ENCODE measurements around the gene USP36.

USP36 gene

DNA sequence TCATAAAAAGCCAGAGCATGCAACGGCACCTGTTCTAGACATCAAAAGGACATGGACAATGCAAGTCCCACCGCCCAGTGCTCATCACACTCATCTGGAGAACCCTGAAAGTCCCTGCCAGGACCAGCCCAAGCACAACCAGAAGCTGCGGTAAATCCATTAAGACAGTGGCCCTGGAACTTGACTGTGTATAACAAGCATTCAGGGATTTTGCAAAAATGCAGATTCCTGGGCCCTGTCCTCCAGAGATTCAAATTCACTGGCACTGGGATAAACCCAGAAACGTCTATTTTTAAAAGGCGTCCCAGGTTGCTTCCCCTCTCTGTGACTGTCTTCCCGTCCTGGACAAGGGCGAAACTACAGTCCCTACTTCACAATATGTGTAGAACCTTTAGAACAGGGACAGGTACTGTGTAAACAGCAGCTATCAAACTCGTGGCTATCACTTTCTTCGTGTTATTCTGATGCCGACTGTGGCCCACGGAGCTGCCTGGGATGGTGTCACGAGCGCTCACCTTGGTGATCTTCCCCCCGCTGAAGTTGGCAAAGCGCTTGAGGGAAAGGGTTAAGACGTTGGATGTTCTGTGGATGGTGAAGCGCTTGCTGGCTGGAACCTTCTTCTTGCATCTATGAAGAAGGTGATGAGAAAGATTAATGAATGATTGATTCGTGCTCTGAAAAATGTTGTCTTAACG is 22.3 kb downstream of the USP36 start:
- DNase-seq (ENCODE audit: low read depth in 1 of 2, low spot score in 1 of 2) = no peak

DNA sequence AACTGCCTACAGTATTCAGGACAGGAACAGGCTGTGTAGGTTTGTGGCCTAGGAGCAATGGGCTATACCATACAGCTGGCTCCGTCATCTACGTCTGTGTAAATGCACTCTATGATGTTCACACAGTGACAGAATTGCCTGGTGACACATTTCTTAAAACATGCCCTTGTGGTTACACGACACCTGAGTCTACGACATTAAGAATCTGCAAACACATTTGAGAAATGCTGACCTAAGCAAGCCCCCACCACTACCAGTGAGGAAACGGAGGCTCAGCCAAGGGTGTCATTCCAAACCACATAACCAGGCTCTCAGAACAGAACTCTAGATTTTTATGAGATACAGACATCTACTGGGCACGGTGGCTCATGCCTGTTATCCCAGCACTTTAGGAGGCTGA is 23.5 kb downstream of the USP36 start:
- DNase-seq (ENCODE audit: low read depth in 1 of 2, low spot score in 1 of 2) = peak; percentile 27 to 66

DNA sequence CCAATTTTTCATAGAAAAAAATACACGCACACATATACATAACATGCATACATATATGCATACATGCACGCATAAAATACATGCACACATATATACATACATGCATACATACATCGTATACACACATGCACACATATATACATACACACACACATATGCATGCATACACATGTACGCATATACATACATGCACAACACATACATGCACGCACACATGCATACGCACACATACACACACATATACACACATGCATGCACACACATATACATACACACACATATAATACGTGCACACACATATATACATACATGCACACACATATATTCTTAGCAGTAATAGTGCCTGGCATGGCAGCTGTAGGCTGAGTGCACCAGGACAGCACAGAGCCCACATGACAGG is 24.9 kb downstream of the USP36 start:
- no peak for DNase-seq (ENCODE audit: low read depth in 1 of 2, low spot score in 1 of 2)

DNA sequence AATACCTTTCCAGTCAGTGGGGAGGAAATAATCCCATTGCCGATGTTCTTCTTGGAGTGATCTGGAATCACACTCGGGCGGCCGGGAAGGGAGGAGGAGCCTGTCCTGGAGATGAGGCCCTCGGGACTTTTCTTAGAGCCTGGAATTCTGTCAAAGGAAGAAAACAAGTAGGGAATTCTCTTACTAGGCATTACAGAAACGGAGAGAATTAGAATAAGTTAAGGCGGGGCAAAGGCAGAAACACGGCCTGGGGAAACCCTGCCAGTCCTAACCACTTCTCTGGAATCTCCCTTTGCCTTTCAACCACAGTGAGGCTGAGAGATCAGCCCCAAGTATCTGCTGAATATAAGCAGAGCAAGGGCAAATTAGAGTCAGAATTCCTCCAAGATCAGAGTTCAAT is 27.8 kb downstream of the USP36 start:
- no peak for DNase-seq (ENCODE audit: low read depth in 1 of 2, low spot score in 1 of 2)

DNA sequence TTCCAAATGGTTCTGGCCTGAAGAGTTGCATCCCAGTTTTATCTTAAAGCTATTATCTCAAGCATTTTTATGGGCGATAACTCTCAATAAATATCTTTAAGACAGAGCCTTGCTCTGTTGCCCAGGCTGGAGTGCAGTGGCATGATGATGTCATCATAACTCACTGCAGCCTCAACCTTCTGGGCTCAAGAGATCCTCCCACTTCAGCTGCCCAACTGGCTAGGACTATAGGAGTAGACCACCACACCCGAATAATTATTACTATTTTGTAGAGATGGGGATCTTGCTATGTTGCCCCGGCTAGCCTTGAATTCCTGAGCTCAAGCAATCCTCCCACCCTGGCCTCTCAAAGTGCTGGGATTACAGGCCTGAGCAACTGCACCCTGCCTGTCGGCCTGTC is 32.5 kb downstream of the USP36 start:
- DNase-seq (ENCODE audit: low read depth in 1 of 2, low spot score in 1 of 2) = no peak

DNA sequence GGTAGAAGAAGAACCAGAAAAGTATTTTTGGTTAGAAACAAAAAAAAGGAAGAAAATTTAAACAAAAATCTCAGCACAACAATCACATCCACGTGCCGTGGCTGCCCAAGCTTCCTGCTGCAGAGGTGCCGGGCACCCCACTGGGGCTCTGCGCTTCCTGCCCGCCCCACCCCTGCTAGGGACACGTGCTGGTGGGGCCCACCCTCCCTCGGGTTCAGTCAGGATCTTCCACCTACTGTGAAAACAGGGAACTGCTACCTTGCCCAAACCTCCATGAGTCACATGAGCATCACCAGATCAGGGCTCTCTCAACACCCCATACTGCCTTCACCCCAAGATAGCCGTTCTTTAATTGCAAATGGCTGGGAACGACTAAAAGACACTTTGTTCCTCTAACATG is 34.2 kb downstream of the USP36 start:
- DNase-seq (ENCODE audit: low read depth in 1 of 2, low spot score in 1 of 2) = no peak

DNA sequence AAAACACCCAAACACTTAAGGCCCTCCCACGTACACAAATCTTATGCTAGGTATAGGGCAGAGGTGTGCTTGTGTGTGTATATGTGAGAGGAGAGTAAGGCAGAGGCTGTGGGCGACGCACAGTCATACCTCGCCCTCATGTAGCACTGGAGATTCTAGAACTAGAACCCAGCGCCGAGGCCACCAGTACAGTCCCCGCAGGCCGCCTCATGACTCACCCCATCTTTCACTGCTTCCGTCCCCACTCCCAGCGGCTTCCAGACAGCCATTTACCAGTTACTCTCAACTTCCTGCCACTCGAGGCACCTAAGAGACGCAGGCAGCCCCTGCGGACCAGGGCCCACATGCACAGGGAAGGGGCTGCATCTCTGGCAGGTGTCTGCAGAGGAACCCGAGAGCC is 35.3 kb downstream of the USP36 start:
- peak; percentile 59 to 75 for DNase-seq (ENCODE audit: low read depth in 1 of 2, low spot score in 1 of 2)

DNA sequence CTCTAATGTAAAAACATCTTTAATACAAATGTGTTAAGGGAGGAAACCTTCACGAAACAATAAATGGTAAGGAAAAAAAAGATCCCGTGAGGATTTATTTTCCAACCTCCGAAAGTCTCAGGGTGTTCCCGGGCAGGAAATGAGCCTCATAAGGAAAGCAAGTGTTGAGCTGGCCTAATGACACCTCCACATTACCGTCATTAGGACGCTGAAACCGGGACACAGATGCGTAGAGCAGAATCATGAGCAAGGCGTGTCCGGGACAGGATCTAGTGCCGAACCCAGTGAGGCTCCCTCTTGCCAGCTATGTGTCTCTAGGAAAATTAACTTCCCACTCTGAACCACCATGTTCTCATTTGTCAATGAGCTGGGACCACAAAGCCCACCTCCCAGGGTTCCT is 35.8 kb downstream of the USP36 start:
- no peak for DNase-seq (ENCODE audit: low read depth in 1 of 2, low spot score in 1 of 2)

DNA sequence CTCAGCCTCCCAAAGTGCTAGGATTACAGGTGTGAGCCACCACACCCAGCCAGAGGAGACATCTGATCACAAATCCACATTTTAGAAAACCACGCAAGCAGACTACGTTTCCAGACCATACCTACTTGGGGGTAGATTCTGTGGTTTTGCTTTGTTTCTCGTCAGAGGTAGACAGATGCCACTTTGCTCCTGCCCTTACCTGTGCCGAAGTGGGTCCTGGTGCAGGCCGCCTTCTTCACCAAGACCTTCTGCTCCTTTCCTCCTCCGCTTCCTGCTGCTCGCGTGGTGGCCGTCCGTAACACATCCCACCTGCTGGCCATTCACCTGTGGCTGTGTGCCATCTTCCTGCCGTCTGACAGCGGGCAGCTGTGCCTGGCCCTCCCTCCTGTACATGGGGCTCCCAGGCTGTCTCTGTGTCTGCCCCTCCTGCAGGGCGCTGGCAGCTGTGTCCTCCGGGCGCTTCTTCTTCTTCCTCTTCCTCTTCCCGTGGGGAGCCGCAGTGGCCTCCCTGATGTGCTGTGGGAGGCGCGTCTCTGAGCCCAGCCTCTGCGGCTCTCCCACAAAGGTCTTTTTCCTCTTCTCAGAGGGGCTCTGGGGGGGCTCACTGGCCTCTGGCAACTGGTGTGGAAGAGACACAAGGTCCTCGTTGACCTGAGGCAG is 37.3 kb downstream of the USP36 start:
- no peak for DNase-seq (ENCODE audit: low read depth in 1 of 2, low spot score in 1 of 2)

DNA sequence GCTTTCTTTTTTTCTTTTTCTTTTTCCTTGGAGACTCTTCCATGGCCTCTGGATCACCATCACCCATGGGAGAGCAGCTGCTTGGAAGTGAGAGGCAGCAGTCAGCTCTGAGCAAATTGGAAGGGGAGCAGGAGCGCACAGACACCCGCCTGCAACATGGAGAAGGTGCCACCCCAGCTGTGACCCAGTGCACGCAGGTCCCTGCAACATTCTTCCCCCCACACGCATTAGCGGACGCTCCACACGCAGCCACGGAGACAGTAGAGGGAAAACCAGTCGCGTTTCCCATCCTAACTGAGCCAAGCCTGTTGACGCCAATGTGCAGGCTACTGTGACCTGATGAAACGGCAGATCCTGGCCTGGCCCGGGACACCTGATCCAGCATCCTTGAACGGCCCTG is 38.2 kb downstream of the USP36 start:
- no peak for DNase-seq (ENCODE audit: low read depth in 1 of 2, low spot score in 1 of 2)

DNA sequence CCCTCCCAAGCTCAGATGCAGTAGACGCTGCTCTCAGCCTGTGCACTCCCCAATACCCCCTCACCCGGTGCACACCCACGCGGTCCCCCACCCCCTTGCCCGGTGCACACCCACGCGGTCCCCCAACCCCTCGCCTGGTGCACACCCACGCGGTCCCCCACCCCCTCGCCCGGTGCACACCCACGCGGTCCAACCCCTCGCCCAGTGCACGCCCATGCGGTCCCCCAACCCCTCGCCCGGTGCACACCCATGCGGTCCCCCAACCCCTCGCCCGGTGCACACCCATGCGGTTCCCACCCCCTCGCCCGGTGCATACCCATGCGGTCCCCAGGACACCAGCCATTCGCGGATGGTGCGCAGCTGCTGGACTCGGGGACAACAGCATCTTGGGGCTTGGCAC is 38.6 kb downstream of the USP36 start:
- no peak for DNase-seq (ENCODE audit: low read depth in 1 of 2, low spot score in 1 of 2)

DNA sequence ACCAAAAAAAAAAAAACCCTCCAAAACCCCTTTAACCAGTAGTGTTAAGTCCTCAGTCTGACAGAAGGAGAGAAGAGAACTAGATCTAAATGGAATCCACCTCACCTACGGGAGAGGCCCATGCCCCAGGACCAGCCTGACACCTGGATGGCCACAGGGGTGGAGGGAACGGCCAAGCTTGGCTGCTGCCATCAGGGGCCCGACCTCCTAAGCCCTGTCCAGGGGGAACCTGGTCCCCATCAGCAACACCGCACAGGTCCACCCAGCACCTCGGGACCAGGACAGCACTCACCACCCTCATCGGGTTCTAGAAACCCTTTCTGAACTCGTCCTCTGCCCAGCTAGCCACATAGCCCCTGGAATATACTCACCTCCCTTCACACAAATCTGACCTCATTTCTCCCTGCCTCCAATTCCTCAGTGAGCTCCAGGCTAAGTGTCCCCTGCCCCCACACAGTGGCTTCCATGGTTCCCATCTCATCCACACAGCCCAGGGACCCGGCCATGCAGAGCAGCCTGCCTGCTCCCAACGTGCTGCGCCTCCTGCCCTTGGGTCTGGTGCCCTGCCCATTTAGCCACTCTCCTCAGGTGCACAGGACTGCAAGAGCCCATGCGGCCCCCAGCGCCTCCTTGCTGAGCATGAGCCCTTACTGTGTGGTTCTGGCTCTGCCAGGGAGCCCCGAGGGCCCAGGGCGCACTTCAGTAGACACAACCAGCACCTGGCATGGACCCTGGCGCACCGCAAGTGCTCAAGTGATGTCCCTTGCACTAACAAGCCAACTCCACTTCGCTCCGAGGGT is 40.3 kb downstream of the USP36 start:
- no peak for DNase-seq (ENCODE audit: low read depth in 1 of 2, low spot score in 1 of 2)

DNA sequence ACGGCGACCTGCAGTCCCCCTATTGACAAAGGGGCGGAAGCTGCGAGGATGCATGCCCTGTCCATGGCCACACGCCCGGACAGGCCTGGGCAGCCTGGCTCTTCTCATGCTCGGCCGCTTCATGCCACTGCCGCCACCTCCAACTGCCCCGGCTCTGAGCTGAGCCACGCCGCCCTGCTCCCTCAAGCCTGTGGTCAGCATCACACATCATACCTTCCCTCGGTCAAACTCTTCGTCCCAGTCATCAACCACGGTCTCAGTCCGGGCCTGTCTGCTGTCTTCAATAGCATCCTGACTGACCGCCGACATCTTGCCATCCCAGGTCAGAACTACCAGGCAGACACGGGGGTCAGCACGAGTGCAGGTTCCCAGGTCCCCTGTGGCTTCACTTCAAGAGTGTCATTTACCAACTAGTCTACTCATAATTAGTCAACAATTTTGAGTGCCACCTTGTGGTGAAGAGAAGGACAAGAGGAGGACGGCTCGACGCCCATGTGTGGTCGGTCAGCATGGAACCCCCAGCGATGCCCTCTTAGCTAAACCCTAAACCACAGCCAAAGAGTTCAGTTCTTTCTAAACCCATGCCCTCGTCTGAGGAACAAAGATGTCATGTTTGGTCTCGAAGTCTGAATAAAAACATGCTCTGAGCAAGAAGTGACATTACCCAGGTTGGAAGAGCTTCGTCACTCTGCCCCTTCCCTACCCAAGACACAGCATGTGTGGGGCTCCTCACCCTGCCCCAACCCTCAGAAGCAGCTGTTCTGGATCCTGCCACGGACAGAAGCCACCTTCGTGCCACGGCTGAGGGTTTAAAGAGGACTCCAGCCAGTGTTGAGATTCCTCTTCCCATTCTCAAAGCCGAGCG is 41.7 kb downstream of the USP36 start:
- DNase-seq (ENCODE audit: low read depth in 1 of 2, low spot score in 1 of 2) = no peak

DNA sequence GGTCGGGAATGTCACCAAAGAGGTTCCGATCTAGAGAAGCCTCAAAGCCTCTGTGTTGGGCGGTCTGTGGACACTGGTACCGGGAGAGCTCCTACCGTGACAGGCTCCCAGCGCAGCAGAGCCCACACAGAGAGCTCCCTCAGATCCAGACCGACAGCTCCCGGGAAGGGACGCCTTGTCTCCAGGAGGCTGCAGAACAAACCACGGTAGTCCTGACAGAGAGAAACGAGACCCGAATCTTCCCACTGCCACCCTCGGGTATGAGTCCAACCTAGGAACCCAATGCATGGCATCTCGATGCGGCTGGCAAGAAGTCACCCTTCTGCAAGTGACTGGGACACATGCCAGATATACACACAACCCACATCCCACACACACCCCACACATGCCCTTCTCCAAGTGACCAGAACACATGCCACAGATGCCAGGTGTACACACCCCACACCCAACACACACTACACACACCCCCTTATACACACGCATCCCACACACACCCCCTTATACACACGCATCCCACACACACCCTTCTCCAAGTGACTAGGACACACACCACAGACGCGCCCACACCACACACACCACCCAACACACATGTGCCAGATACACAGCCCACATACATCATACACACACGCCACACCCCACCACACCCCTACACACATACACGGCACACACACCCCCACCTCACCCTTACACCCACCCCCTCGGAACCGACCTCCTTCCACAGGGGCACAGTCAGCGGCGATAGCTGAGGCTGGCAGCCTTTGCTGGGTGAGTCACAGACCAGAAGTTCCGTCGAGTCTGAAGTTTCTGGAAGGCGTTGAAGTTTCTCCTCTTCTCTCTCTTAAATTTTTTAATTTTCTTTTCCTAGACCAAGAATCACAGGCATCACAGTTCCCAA is 42.7 kb downstream of the USP36 start:
- no peak for DNase-seq (ENCODE audit: low read depth in 1 of 2, low spot score in 1 of 2)

DNA sequence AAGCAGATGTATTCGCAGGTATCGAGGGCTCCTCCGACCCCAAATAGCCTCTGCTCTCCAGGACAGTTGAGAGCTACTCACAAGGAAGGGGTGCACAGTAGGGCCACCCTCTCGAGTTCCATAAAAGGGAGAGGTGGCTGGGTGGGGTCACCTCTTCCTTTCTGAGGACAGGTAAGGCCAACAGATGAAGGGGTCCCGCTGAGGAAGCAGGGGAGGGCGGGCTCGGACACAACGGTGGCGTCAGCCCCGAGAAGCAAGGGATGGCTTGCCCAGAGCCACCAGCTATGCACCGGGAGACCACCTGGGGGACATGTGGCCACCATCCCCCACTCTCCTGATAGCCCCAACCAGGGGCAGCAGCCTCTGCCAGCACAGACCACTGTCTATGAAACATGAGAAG is 43.4 kb downstream of the USP36 start:
- no peak for DNase-seq (ENCODE audit: low read depth in 1 of 2, low spot score in 1 of 2)

DNA sequence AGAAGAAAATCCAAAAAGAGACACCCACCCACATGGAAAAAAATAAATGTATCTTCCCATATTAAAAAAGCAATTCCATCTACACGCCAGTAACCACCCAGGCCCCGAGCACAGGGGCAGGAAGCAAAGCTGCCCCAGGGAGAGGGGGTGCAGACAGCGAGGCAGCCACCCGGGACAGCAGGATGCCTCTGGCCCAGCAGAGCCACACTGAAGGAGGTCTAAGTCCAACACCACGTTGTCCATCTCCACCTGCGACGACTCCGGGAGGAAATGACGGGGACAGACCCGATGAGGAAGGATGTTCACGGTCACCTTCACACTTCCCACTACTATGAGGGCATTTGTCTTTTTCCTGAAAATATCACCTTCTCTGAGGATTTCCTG is 44.1 kb downstream of the USP36 start:
- DNase-seq (ENCODE audit: low read depth in 1 of 2, low spot score in 1 of 2) = no peak

DNA sequence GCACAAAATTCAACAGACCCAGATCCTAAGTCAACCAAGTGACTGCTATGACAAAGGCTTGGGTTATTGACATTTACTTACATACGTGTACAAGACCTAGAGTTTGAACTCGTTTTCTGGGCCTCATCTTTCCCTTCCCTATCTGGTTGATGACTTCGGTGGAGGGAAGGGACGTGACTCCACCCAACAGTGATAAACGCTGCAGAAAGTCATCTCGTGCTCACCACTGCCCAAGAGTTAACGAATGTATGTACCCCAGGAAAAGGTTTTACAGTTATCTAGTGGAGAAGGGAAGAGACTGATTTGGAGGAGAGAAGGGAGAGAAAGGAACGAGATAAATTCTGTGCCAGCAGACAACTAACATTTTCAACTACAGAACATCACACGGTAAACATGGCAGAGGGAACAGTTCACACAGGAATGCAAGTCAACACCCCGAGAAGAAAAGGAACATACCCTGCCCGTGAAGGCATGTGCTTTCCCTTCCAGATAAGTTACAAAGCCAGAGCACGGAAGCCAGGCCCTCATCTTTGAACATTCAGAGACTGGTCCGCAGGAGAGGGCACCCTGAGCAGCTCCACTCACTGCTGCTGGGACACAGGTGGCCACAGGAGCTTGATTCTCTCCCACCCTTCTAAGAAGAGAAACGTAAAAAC is 44.6 kb downstream of the USP36 start:
- DNase-seq (ENCODE audit: low read depth in 1 of 2, low spot score in 1 of 2) = no peak

DNA sequence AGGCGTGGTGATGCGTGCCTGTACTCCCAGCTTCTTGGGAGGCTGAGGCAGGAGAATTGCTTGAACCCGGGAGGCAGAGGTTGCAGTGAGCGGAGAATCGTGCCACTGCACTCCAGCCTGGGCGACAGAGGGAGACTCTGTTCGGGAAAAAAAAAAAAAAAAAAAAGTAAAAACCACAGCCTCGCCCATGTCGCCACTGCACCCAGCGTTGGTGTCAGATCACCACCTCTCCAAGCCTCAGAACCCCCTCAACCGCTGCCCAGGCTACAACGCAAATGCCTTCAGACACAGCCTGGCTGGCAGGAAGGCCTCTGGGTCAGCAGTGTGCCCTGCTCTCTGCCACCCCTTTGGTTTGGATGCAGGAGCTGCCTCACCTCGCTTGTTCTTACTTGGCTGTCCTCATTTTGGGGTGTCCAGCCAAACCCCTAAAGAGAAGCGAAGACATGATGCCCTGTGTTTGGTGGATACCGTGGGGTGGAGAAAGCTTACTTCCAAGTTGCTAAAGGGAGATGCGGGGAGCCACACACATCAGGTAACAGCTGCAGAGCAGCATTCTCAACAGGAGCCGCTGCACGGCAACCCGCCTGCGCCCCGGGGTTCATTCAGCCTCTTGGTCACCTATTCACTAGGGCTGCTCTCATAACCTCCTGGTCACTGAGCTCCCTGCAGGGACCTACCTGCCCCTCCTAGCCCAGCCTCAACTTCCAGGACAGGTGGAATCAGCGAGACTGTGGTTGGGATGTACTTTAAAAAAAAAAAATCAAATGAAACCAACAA is 45.6 kb downstream of the USP36 start:
- DNase-seq (ENCODE audit: low read depth in 1 of 2, low spot score in 1 of 2) = no peak

DNA sequence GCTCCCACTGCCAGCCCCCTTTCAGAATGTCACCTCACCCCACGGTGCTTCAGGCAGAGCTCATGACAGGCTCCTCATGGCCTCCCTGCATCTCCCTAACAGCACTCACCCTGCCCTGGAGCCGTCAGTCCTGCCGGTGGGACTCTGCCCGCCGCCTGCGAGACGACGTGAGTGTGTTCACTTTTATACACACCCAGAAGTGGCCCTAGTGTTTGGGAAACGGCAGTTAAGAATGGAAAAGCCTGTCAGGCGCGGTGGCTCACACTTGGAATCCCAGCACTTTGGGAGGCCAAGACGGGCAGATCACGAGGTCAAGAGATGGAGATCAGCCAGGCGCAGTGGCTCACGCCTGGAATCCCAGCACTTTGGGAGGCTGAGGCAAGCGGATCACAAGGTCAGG is 46.2 kb downstream of the USP36 start:
- no peak for DNase-seq (ENCODE audit: low read depth in 1 of 2, low spot score in 1 of 2)

Measured in activated T-helper 1 cell treated with anti-CD3 and anti-CD28 coated beads, Interleukin-2, amount 50 U/mL, for 16 hours (primary cell).